ENCODE measurements around the gene CSDE1.
A peak's percentile ranks its signal among the peaks of the same experiment; 100 is the strongest.

CSDE1 gene

DNA sequence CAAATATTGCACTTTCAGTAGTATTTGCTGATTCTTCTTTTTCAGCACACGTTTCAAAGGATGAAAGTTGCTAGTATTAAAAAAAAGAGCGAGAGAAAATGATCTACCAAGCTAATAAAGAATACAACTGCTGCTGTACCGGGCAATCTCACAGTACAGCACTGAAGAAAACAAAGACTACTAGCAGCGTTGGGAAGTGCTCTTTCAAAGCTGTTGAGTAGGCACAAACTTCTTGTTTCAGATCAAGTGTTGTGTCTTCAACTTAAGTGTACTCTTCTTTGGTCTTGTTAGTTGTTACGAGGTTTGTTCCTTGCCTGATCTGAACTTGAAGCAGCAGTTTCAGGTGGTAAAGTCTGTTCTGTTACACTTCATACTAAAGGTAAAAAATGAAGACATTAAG lies 7.9 kb downstream of the CSDE1 start:
- no peak overlapping the region for H3K4me3 ChIP-seq (ENCODE audit: low read depth, low read length)
- H3K27ac ChIP-seq: no peak overlapping the region
- TF ChIP-seq, protein P1, sequence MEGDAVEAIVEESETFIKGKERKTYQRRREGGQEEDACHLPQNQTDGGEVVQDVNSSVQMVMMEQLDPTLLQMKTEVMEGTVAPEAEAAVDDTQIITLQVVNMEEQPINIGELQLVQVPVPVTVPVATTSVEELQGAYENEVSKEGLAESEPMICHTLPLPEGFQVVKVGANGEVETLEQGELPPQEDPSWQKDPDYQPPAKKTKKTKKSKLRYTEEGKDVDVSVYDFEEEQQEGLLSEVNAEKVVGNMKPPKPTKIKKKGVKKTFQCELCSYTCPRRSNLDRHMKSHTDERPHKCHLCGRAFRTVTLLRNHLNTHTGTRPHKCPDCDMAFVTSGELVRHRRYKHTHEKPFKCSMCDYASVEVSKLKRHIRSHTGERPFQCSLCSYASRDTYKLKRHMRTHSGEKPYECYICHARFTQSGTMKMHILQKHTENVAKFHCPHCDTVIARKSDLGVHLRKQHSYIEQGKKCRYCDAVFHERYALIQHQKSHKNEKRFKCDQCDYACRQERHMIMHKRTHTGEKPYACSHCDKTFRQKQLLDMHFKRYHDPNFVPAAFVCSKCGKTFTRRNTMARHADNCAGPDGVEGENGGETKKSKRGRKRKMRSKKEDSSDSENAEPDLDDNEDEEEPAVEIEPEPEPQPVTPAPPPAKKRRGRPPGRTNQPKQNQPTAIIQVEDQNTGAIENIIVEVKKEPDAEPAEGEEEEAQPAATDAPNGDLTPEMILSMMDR (IDR thresholded peaks at IDR 0.05): no peak
- no peak overlapping the region for H3K9ac ChIP-seq
- H3K4me2 ChIP-seq (ENCODE audit: low read length): peak overlapping the region; percentile 37
- H2AFZ ChIP-seq: no peak overlapping the region
- H3K79me2 ChIP-seq: peaks cover 67% of the 10 kb centered on the region
- peaks cover 11% of the 10 kb centered on the region for H3K4me1 ChIP-seq
- H3K9me3 ChIP-seq (ENCODE audit: control insufficient read depth, low read length): no peaks in the 10 kb centered on the region
- no peaks in the 10 kb centered on the region for H3K27me3 ChIP-seq (ENCODE audit: control insufficient read depth, insufficient read depth, low read length)
- no peaks in the 10 kb centered on the region for H3K36me3 ChIP-seq (ENCODE audit: control insufficient read depth, insufficient read depth, low read length)

DNA sequence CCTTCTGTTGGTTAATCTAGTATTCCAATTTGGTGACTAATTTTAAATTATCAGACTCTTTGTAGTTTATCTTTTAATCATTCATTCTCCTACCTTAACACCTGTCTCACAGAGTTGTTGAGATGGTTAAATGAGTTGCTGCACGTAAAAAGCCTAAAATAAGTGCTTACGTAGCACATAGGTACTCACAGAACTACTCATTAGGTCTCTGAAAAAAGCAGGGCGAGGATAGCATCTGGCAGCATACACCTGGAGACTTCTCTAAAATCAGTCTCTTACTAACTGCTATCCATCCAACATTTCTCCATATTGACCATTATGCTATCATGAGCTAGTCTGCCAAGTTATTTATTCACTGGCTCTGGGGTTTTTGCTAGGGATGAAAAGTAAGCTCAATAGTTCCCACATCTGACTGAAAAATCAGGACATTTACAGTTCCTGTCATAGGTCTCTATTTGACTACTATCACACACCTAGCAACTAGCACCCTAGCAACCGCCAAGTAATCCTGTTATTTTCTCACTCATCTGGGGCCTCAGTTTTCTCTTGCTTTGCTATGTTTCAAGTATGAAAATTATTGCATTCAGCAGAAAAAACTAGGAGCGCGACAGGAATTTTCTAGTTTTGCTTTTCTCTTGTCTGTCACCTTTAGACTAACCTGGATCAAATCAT lies 11.2 kb downstream of the CSDE1 start:
- H2AFZ ChIP-seq: no peak overlapping the region
- H3K4me1 ChIP-seq: peaks cover 5% of the 10 kb centered on the region
- no peaks in the 10 kb centered on the region for H3K27me3 ChIP-seq (ENCODE audit: control insufficient read depth, insufficient read depth, low read length)
- no peak overlapping the region for H3K4me2 ChIP-seq (ENCODE audit: low read length)
- H3K27ac ChIP-seq: no peak overlapping the region
- H3K4me3 ChIP-seq (ENCODE audit: low read depth, low read length): no peak overlapping the region
- no peaks in the 10 kb centered on the region for H3K36me3 ChIP-seq (ENCODE audit: control insufficient read depth, insufficient read depth, low read length)
- peaks cover 54% of the 10 kb centered on the region for H3K79me2 ChIP-seq
- no peaks in the 10 kb centered on the region for H3K9me3 ChIP-seq (ENCODE audit: control insufficient read depth, low read length)
- TF ChIP-seq, protein P1 (IDR thresholded peaks at IDR 0.05): no peak
- H3K9ac ChIP-seq: no peak overlapping the region

DNA sequence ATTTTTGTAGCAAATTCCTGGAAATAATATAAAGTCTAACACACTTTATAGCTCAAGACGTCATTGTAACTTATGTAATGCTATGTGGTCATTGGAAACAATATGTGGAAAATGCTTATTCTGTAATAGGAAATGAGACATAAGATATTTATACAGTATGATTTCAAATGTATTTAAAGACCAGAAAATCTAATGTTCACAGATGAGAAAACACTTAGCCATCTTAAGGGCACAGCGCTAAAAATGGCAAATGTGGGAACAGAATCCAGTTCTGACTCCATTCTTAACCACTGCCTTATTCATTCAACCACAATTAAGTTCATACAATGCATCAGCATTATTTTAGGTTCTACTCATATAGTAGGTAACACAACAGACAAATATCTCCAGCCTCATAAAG lies 12.5 kb downstream of the CSDE1 start:
- TF ChIP-seq, protein P1 (IDR thresholded peaks at IDR 0.05): no peak
- Histone ChIP-seq H3K4me1 (peaks cover 4% of the 10 kb centered on the region), H3K4me3 (ENCODE audit: low read depth, low read length) (no peak overlapping the region), H3K9ac (no peak overlapping the region), H3K4me2 (ENCODE audit: low read length) (no peak overlapping the region), H3K79me2 (peaks cover 53% of the 10 kb centered on the region), H3K27ac (no peak overlapping the region), H3K27me3 (ENCODE audit: control insufficient read depth, insufficient read depth, low read length) (no peaks in the 10 kb centered on the region), H3K36me3 (ENCODE audit: control insufficient read depth, insufficient read depth, low read length) (no peaks in the 10 kb centered on the region), H3K9me3 (ENCODE audit: control insufficient read depth, low read length) (no peaks in the 10 kb centered on the region), H2AFZ (no peak overlapping the region)

DNA sequence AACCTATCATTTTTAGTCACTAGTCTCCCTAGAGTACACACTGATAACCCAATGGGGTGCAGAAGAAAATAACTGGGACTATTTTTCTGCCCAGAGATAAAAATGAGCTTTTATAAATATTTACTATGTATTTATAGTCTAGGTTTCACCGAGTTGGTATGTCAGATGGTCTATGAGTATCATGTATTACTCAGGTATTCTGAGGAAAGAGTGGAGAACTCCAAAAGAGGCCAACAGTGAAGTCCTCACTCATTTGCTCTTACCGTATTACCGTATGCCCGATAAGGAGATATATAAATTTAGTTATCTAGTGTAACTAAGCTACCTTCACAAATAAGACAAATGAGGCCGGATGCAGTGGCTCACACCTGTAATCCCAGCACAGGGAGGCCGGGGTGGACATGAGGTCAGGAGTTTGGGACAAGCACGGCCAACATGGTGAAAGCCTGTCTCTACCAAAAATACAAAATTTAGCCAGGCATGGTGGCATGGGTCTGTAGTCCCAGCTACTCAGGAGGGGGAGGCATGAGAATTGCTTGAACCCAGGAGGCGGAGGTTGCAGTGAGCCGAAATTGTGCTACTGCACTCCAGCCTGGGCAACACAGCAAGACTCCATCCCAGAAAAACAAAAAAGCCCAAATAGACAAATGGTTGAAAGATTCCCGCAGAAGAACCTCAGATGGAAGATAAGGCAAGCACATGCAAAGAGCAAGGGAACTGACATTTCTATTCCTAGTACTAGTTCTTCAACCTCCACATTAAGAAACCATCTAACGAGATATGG lies 15.6 kb downstream of the CSDE1 start:
- no peaks in the 10 kb centered on the region for H3K9me3 ChIP-seq (ENCODE audit: control insufficient read depth, low read length)
- no peak overlapping the region for H2AFZ ChIP-seq
- H3K4me3 ChIP-seq (ENCODE audit: low read depth, low read length): no peak overlapping the region
- no peaks in the 10 kb centered on the region for H3K4me1 ChIP-seq
- H3K36me3 ChIP-seq (ENCODE audit: control insufficient read depth, insufficient read depth, low read length): no peaks in the 10 kb centered on the region
- H3K4me2 ChIP-seq (ENCODE audit: low read length): no peak overlapping the region
- TF ChIP-seq, protein P1 (IDR thresholded peaks at IDR 0.05): no peak
- no peaks in the 10 kb centered on the region for H3K27me3 ChIP-seq (ENCODE audit: control insufficient read depth, insufficient read depth, low read length)
- peaks cover 37% of the 10 kb centered on the region for H3K79me2 ChIP-seq
- H3K9ac ChIP-seq: no peak overlapping the region
- no peak overlapping the region for H3K27ac ChIP-seq
